ENCODE measurements around the gene LHPP. TPM values are rescaled to one million over a fixed set of nuclear protein-coding genes. Genes with fewer than 3 reads are reported as not detected.

Gene LHPP
- polyA plus RNA-seq, 3 donors from 2014 or later, result 10.1 to 15.3 (median 14.2) TPM

DNA sequence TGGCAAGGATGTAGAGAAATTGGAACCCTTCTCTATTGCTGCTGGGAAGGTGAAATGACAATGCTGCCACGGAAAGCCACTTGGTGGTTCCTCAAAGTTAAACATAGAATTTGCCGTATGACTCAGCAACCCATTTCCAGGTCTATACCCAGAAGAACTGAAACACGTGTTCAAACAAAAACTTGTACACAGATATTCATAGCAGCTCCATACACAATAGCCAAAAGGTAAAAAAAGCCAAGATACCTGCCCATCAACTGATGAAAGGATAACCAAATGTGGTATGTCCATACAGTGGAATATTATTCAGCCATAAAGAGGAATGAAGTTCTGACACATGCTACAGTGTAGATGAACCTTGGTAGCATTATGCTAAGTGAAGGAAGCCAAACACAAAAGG lies 39.1 kb downstream of the LHPP start:
- Mint-ChIP-seq H3K9me3 (peaks cover 0 to 1% (median 0%) of the 10 kb centered on the region in 6 donors), H3K27ac (no peak overlapping the region), H3K4me1 (no peaks in the 10 kb centered on the region), H3K4me3 (no peak overlapping the region), H3K36me3 (peaks cover 11 to 25% (median 19%) of the 10 kb centered on the region in 3 donors), H3K27me3 (ENCODE audit: low read depth in 3 of 3) (peaks cover 0 to 1% (median 0%) of the 10 kb centered on the region in 3 donors)
- no peak for DNase-seq

DNA sequence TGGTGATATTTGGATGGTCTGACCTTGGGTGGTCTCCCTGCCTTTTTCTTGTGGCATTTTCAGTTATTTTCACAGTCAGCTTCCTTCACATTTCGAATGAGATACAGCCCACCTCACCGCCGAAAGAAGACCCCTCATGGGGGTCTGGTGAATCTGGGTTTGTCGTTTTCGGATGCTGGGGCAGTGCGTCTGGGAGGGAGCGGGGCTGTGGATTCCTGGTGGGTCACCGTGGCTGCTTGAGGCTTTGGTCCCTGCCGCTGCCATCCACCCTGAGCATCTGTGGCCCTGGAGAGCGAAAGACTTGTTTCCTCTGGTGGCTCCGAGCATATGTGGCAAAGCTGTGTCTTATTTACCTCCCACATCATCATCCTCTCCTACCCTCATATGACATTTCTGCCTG lies 43.1 kb downstream of the LHPP start:
- Mint-ChIP-seq H3K4me3 (no peak overlapping the region), H3K9me3 (peaks cover 0 to 1% (median 0%) of the 10 kb centered on the region in 6 donors), H3K27ac (no peak overlapping the region), H3K4me1 (no peaks in the 10 kb centered on the region), H3K36me3 (peaks cover 10 to 23% (median 17%) of the 10 kb centered on the region in 3 donors), H3K27me3 (ENCODE audit: low read depth in 3 of 3) (no peaks in the 10 kb centered on the region)
- no peak for DNase-seq

DNA sequence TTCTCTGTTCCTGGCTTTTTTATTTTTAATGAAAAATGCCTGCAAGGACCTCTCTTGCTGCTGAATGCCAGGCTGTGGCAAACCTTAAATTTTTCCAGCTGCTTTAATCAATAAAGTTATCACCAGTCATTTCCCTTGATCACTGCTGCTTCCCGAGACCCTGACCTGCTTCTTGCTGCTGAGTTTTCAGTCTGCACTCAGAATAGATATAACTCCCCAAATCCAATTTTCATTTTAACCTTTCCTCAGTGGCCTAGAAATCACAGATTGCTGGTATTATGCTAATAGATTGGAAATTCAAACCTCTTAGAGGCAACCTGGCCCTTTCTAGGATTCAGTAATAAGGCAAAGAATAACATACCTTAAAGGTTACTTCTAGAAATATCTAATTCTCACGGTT lies 43.7 kb downstream of the LHPP start:
- H3K9me3 Mint-ChIP-seq, result peaks cover 0 to 1% (median 0%) of the 10 kb centered on the region in 6 donors
- peak overlapping the region in 1 of 6 donors; percentile 34 for H3K27ac Mint-ChIP-seq
- peaks cover 8 to 21% (median 14%) of the 10 kb centered on the region in 3 donors for H3K36me3 Mint-ChIP-seq
- H3K4me1 Mint-ChIP-seq, result no peaks in the 10 kb centered on the region
- DNase-seq, result no peak
- no peaks in the 10 kb centered on the region for H3K27me3 Mint-ChIP-seq (ENCODE audit: low read depth in 3 of 3)
- no peak overlapping the region for H3K4me3 Mint-ChIP-seq

DNA sequence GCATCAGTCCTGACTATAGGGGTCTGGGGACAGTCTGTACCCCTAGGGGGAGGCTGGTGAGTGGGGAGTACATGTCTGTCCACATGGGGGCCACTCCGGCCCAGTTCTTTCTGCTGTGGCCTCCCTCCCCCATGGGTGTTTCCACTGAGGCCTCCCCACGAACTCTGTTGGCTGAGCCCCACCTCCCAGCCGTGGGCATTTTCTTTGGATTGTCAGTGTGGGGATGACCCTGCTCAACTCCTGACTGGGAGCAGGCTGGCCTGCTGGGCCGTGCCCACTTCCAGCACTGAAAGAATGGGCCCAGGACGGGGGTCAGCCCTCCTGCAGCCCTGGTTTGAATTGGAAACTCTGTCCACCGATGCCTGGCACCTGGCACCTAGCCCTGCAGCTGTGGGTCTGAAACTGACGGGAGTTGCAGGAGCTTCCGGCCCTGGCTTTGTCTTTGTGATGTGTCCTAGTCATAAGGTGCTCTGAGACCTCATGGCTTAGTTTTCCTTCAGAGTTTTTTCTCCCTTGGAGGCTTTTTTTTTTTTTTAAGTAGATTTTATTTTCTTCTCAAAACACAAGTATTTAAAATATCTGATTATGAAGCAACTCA lies 46.5 kb downstream of the LHPP start:
- H3K4me3 Mint-ChIP-seq, result no peak overlapping the region
- H3K4me1 Mint-ChIP-seq, result peaks cover 4 to 10% of the 10 kb centered on the region in 2 donors
- H3K27me3 Mint-ChIP-seq (ENCODE audit: low read depth in 3 of 3), result peaks cover 0 to 5% (median 2%) of the 10 kb centered on the region in 3 donors
- no peak overlapping the region for H3K27ac Mint-ChIP-seq
- peaks cover 0 to 4% (median 4%) of the 10 kb centered on the region in 3 donors for H3K36me3 Mint-ChIP-seq
- no peaks in the 10 kb centered on the region for H3K9me3 Mint-ChIP-seq
- no peak for DNase-seq

DNA sequence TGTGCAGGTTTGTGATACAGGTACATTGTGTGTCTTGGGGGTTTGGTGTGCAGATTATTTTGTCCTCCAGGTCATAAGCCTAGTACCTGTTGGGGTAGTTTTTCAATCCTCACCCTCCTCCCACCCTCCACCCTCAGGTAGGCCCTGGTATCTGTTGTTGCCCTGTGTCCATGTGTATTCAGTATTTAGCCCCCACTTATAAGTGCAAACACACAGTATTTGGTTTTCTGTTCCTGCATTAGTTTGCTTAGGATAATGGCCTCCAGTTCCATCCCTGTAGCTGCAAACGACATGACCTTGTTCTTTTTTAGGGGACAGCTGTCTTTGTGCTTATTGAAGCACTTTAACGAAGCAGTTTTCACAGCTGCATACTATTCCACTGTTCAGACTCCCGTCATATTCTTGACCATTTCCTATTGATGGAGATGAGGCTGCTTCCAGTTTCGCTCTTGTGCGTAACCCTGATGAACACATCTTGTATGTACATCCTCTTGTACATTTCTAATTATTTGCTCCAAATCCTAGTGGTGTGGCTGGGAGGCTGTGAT lies 47.4 kb downstream of the LHPP start:
- H3K4me3 Mint-ChIP-seq, result no peak overlapping the region
- H3K9me3 Mint-ChIP-seq, result no peaks in the 10 kb centered on the region
- no peak overlapping the region for H3K27ac Mint-ChIP-seq
- peaks cover 0 to 4% (median 0%) of the 10 kb centered on the region in 3 donors for H3K36me3 Mint-ChIP-seq
- DNase-seq, result no peak
- peaks cover 0 to 5% (median 3%) of the 10 kb centered on the region in 3 donors for H3K27me3 Mint-ChIP-seq (ENCODE audit: low read depth in 3 of 3)
- peaks cover 4 to 10% of the 10 kb centered on the region in 2 donors for H3K4me1 Mint-ChIP-seq

- H3K4me1 Mint-ChIP-seq, result peaks cover 4 to 10% of the 10 kb centered on the region in 2 donors
- H3K4me3 Mint-ChIP-seq, result no peak overlapping the region
- H3K27ac Mint-ChIP-seq, result no peak overlapping the region
- H3K36me3 Mint-ChIP-seq, result peaks cover 0 to 4% (median 0%) of the 10 kb centered on the region in 3 donors
- peaks cover 0 to 5% (median 3%) of the 10 kb centered on the region in 3 donors for H3K27me3 Mint-ChIP-seq (ENCODE audit: low read depth in 3 of 3)
- no peaks in the 10 kb centered on the region for H3K9me3 Mint-ChIP-seq
- no peak for DNase-seq
Observed at GRCh38 chr10:124509880-124510632, 48.4 kb downstream of the LHPP start.

- Mint-ChIP-seq H3K27ac (no peak overlapping the region), H3K4me3 (no peak overlapping the region), H3K4me1 (peaks cover 4 to 10% of the 10 kb centered on the region in 2 donors), H3K9me3 (no peaks in the 10 kb centered on the region), H3K27me3 (ENCODE audit: low read depth in 3 of 3) (peaks cover 0 to 5% (median 3%) of the 10 kb centered on the region in 3 donors), H3K36me3 (peaks cover 0 to 4% (median 0%) of the 10 kb centered on the region in 3 donors)
- DNase-seq, result no peak
Observed at GRCh38 chr10:124510759-124511158, 49.1 kb downstream of the LHPP start.

DNA sequence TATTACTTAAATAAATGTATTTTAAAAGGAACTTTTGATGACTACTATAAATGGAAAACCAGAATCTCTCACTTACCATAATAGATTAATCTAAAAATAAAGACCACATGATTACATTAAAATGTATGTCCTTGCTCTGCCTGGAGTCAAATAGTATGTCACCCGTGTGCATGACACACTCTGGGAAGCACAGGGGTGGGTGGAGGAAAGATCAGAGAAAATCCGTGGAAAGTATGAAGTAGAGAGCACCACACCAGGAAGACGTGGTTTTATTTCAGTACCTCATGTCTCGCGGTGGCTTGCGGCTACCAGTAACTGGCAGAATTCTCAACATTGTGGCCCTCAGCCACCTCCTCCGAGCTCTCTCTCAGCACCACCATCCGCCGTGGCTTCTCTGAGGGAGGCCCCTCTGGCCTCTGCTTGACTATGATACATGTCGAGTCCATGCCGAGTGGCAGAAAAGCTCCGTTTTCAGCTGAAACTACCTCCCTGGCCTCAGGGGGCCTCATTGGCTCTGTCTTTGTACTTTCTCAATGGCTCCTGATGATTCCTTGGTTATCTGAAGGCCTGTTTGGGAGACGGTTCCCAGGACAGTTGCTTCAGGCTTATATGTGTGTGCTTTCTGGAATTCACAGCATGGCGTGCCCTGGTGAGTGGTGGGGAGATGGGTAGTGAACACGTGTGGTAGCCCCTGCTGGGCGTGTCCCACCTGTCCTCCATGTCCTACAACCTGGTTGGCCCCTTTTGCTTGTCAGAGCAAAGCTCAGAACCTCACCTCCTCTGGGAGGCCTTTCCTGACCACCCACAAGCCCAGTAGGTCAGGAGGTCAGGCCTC lies 49.8 kb downstream of the LHPP start:
- Mint-ChIP-seq H3K27me3 (ENCODE audit: low read depth in 3 of 3) (peaks cover 0 to 5% (median 3%) of the 10 kb centered on the region in 3 donors), H3K27ac (peak overlapping the region in 1 of 6 donors; percentile 24), H3K36me3 (peaks cover 0 to 4% (median 2%) of the 10 kb centered on the region in 3 donors), H3K4me1 (peaks cover 4 to 10% of the 10 kb centered on the region in 2 donors), H3K4me3 (peak overlapping the region in 3 of 5 donors; percentile 19 to 41 (median 19)), H3K9me3 (no peaks in the 10 kb centered on the region)
- DNase-seq, result peak in 2 of 3 donors; percentile 19 to 39

GRCh38 chr10:124512040-124512428 lies 50.4 kb downstream of the LHPP start:
- peaks cover 4 to 10% of the 10 kb centered on the region in 2 donors for H3K4me1 Mint-ChIP-seq

GRCh38 chr10:124512600-124512999 lies 51.0 kb downstream of the LHPP start:
- Mint-ChIP-seq H3K27me3 (ENCODE audit: low read depth in 3 of 3) (peaks cover 0 to 7% (median 3%) of the 10 kb centered on the region in 3 donors), H3K27ac (peak overlapping the region in 1 of 6 donors; percentile 40), H3K4me3 (no peak overlapping the region), H3K9me3 (no peaks in the 10 kb centered on the region), H3K4me1 (peaks cover 4 to 10% of the 10 kb centered on the region in 2 donors), H3K36me3 (peaks cover 0 to 8% (median 4%) of the 10 kb centered on the region in 3 donors)
- no peak for DNase-seq

More at GRCh38 chr10:124512040-124512428, 50.4 kb downstream of the LHPP start:
- Mint-ChIP-seq H3K27ac (no peak overlapping the region), H3K36me3 (peaks cover 0 to 8% (median 4%) of the 10 kb centered on the region in 3 donors), H3K27me3 (ENCODE audit: low read depth in 3 of 3) (peaks cover 0 to 5% (median 3%) of the 10 kb centered on the region in 3 donors), H3K4me3 (no peak overlapping the region), H3K9me3 (no peaks in the 10 kb centered on the region)
- no peak for DNase-seq

- Mint-ChIP-seq H3K36me3 (peaks cover 4 to 8% (median 4%) of the 10 kb centered on the region in 3 donors), H3K27ac (peak overlapping the region in 1 of 6 donors; percentile 15), H3K4me3 (no peak overlapping the region), H3K9me3 (no peaks in the 10 kb centered on the region), H3K27me3 (ENCODE audit: low read depth in 3 of 3) (peaks cover 0 to 7% (median 3%) of the 10 kb centered on the region in 3 donors), H3K4me1 (peaks cover 4 to 10% of the 10 kb centered on the region in 2 donors)
- DNase-seq, result no peak
Observed at GRCh38 chr10:124515244-124515970, 53.8 kb downstream of the LHPP start.

DNA sequence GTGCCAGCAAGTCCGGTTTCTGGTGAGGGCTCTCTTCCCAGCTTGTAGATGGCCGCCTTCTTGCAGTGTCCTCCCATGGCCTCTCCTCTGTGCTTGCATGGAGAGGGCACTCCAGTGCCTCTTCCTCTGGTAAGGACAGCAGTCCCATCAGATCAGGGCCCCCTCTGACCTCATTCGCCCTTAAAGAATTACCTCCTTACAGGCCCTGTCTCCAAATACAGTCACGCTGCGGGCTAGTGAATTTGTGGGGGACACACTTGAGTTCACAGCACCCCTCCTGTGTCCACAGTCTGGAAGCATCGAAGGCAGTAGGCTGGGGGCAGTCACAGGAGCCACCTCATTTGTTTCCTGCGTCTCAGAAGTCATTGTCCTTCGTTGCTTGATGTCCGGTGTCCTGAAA lies 54.6 kb downstream of the LHPP start:
- no peak for DNase-seq
- peaks cover 0 to 7% (median 3%) of the 10 kb centered on the region in 3 donors for H3K27me3 Mint-ChIP-seq (ENCODE audit: low read depth in 3 of 3)
- peaks cover 1 to 8% (median 4%) of the 10 kb centered on the region in 3 donors for H3K36me3 Mint-ChIP-seq
- H3K27ac Mint-ChIP-seq, result no peak overlapping the region
- H3K9me3 Mint-ChIP-seq, result no peaks in the 10 kb centered on the region
- H3K4me1 Mint-ChIP-seq, result peaks cover 4 to 7% of the 10 kb centered on the region in 2 donors
- no peak overlapping the region for H3K4me3 Mint-ChIP-seq

Measured in immature natural killer cell (primary cell).